ENCODE measurements around the gene TADA3.

GRCh38 chr3:9749645-9750555, 42.4 kb downstream of the TADA3 start, which contains the start of gene OGG1:
- TF ChIP-seq CTCF (IDR thresholded peaks at IDR 0.05) (peak in 2 of 7 experiments; percentile 16 to 19), POLR2A (IDR thresholded peaks at IDR 0.05) (peak; percentile 57 to 84 (median 77))
